ENCODE results near the gene TRIO. TPM values are rescaled to one million over a fixed set of nuclear protein-coding genes. Genes with fewer than 3 reads are reported as not detected.

Gene TRIO
- total RNA-seq, 2 experiments from 2014 or later = 3.5 to 6.6 TPM

DNA sequence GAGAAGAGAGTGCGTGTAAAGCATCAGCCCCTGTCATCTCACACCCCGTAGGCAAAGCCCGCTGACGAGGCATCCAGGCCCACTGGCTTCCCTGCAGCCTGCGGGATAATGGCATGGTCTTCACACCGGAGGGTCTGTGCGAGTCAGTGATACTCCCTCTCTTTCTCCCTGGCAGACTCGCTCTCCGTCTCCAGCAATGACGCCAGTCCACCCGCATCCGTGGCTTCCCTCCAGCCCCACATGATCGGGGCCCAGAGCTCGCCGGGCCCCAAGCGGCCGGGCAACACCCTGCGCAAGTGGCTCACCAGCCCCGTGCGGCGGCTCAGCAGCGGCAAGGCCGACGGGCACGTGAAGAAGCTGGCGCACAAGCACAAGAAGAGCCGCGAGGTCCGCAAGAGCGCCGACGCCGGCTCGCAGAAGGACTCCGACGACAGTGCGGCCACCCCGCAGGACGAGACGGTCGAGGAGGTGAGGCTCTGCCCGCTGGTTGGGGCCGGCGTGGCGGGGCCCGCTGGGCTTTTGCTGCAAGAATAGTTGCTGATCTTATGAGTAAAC is 317.8 kb downstream of the TRIO start:
- Mint-ChIP-seq H3K4me1 (ENCODE audit: low read depth) (no peaks in the 10 kb centered on the region), H3K4me3 (no peak overlapping the region), H3K27ac (no peak overlapping the region), H3K9me3 (ENCODE audit: insufficient read depth) (no peaks in the 10 kb centered on the region), H3K36me3 (ENCODE audit: low read depth) (no peaks in the 10 kb centered on the region), H3K27me3 (ENCODE audit: low read depth) (no peaks in the 10 kb centered on the region)
- DNase-seq = no peak
- CTCF ChIA-PET = interaction anchor here (1.2 to 1.4 kb wide), 2 partner anchors 33 to 188 kb away, joined by 3 read pairs; no protein-coding TSS in a partner anchor
- ATAC-seq = no peak
- POLR2A ChIA-PET = no interaction called here

DNA sequence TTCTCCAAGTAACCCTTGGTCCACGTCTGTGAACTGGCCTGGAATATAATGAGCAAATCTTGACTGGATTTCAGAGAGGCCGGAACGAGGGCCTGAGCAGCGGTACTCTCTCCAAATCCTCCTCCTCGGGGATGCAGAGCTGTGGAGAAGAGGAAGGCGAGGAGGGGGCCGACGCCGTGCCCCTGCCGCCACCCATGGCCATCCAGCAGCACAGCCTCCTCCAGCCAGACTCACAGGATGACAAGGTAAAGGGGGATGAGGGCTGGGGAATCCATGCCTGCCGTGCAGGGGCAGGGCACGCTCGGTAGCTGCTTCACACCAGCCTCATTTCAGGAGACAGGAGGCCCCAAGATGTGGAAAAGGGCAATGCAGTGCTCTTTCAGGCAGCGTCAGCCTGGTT is 319.5 kb downstream of the TRIO start:
- POLR2A ChIA-PET = no interaction called here
- ATAC-seq (no peak), DNase-seq (no peak)
- H3K4me3 Mint-ChIP-seq = no peak overlapping the region
- no peaks in the 10 kb centered on the region for H3K9me3 Mint-ChIP-seq (ENCODE audit: insufficient read depth)
- H3K27me3 Mint-ChIP-seq (ENCODE audit: low read depth) = no peaks in the 10 kb centered on the region
- H3K36me3 Mint-ChIP-seq (ENCODE audit: low read depth) = no peaks in the 10 kb centered on the region
- CTCF ChIA-PET = no interaction called here
- H3K27ac Mint-ChIP-seq = no peak overlapping the region
- H3K4me1 Mint-ChIP-seq (ENCODE audit: low read depth) = no peaks in the 10 kb centered on the region

DNA sequence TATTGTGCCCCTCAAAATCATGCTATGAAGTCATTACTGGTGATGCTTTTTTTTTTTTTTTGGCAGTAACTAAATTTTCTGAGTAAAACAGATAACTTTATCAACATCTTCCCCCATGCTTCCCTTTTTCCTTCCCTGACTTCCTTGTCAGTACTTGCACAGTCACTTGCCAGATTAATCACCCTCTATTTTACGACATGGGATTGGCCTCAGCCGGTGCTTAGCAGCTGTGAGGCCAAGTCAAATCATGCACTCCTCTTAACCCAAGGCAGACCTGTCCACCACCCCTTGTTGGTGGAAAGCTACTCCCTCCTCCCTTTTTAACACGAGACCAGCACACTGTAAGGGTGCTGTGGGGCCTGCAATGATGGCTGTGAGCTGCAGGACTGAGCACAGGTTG is 320.5 kb downstream of the TRIO start:
- H3K4me1 Mint-ChIP-seq (ENCODE audit: low read depth) = no peaks in the 10 kb centered on the region
- DNase-seq (no peak), ATAC-seq (no peak)
- ChIA-PET POLR2A (no interaction called here), CTCF (no interaction called here)
- no peak overlapping the region for H3K4me3 Mint-ChIP-seq
- no peaks in the 10 kb centered on the region for H3K27me3 Mint-ChIP-seq (ENCODE audit: low read depth)
- H3K27ac Mint-ChIP-seq = no peak overlapping the region
- no peaks in the 10 kb centered on the region for H3K36me3 Mint-ChIP-seq (ENCODE audit: low read depth)
- H3K9me3 Mint-ChIP-seq (ENCODE audit: insufficient read depth) = no peaks in the 10 kb centered on the region

DNA sequence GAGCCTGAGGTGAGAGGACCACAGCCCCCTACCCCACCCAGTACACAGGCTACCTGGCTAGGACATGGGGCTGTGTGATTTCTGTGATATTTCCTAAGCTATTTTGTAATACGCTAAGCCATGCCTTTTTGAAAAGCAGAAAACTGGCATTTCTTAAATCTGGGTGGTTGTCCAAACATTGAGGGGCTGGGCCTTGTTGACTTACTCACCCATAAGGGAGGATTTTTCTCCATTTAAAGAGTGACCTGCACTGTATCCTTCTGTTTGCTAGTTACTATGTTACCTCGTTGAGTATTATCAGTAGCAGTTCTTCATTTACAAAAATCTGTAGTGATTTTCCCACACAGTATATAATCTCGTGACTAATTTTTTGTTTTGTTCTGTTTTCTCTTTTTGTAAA is 321.0 kb downstream of the TRIO start:
- CTCF ChIA-PET = no interaction called here
- H3K27me3 Mint-ChIP-seq (ENCODE audit: low read depth) = no peaks in the 10 kb centered on the region
- H3K4me3 Mint-ChIP-seq = no peak overlapping the region
- no peak for ATAC-seq
- POLR2A ChIA-PET = no interaction called here
- H3K36me3 Mint-ChIP-seq (ENCODE audit: low read depth) = no peaks in the 10 kb centered on the region
- DNase-seq = no peak
- H3K9me3 Mint-ChIP-seq (ENCODE audit: insufficient read depth) = no peaks in the 10 kb centered on the region
- H3K27ac Mint-ChIP-seq = no peak overlapping the region
- H3K4me1 Mint-ChIP-seq (ENCODE audit: low read depth) = no peaks in the 10 kb centered on the region

DNA sequence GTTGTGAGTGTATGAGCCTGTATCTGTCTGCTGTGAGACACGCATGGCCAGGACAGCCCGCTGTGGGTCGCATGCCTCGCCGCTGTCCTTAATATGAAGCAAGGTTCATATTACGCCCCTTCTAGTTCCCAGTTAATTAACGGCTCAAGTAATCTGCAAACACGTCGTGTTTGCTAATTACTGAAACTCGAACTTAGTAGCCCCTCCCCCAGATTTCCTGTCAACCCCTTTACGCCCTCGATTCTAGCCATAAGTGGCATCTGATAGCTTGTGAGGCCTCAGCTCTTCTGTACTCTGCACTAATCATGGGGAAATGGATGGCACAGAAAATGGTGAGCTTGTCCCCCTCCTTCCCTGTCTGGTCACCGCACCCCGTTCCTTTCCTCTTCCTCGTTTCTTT is 321.5 kb downstream of the TRIO start:
- no peaks in the 10 kb centered on the region for H3K9me3 Mint-ChIP-seq (ENCODE audit: insufficient read depth)
- ATAC-seq (no peak), DNase-seq (no peak)
- no peak overlapping the region for H3K27ac Mint-ChIP-seq
- peaks cover 3% of the 10 kb centered on the region for H3K27me3 Mint-ChIP-seq (ENCODE audit: low read depth)
- ChIA-PET CTCF (interaction anchor here (0.8 kb wide), 1 partner anchor 10 kb away, joined by 4 read pairs; no protein-coding TSS in a partner anchor), POLR2A (no interaction called here)
- H3K4me3 Mint-ChIP-seq = no peak overlapping the region
- H3K36me3 Mint-ChIP-seq (ENCODE audit: low read depth) = no peaks in the 10 kb centered on the region
- H3K4me1 Mint-ChIP-seq (ENCODE audit: low read depth) = no peaks in the 10 kb centered on the region

DNA sequence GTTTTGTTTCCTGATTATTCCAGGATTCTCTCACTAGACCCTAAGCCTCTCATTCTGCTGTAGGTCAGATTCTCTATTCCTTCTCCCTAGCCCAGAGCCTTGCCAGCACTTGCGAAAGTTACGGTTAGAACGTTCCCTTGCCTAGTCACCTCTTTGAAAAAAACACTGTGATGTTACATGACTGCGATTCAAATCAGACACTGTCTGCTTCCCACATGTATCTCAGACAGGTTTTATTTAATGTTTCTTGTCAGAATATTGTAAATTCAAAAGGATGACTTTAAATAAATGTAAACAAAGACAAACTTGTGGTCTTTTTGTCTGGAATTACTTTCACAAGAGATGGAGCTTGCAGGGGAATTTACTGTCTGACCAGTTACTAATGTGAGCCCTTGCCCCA is 322.0 kb downstream of the TRIO start:
- Mint-ChIP-seq H3K27ac (no peak overlapping the region), H3K27me3 (ENCODE audit: low read depth) (peaks cover 3% of the 10 kb centered on the region), H3K4me3 (no peak overlapping the region), H3K9me3 (ENCODE audit: insufficient read depth) (no peaks in the 10 kb centered on the region), H3K36me3 (ENCODE audit: low read depth) (no peaks in the 10 kb centered on the region), H3K4me1 (ENCODE audit: low read depth) (no peaks in the 10 kb centered on the region)
- no peak for ATAC-seq
- CTCF ChIA-PET = interaction anchor here (0.8 kb wide), 2 partner anchors 9 to 65 kb away, joined by 3 to 4 read pairs; no protein-coding TSS in a partner anchor
- POLR2A ChIA-PET = interaction anchor here (0.8 to 1.3 kb wide), 2 partner anchors 9 to 11 kb away, joined by 3 read pairs; no protein-coding TSS in a partner anchor
- no peak for DNase-seq

DNA sequence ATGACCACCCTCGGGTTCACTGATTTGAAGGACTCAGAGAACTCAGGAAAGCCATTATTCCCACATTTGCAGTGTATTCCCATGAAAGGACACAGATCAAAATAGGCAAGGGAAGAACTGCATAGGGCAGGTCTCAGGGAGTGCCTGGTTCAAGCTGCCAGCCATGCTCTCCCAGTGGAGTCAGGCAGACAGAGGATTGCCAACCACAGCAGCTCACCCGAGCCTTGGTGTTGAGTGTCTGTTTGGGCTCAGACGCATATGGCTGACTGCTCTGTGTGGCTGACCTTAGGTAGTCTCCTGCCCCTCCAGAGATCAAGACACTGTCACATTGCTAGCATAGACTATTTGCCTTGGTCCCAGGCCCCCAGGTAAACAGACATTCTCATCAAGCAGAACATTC is 322.6 kb downstream of the TRIO start:
- ChIA-PET POLR2A (interaction anchor here (0.8 to 1.3 kb wide), 2 partner anchors 8 to 10 kb away, joined by 3 read pairs; no protein-coding TSS in a partner anchor), CTCF (interaction anchor here (0.8 kb wide), 1 partner anchor 66 kb away, joined by 3 read pairs; no protein-coding TSS in a partner anchor)
- H3K27me3 Mint-ChIP-seq (ENCODE audit: low read depth) = peaks cover 3% of the 10 kb centered on the region
- DNase-seq = no peak
- H3K9me3 Mint-ChIP-seq (ENCODE audit: insufficient read depth) = no peaks in the 10 kb centered on the region
- no peak overlapping the region for H3K4me3 Mint-ChIP-seq
- no peaks in the 10 kb centered on the region for H3K4me1 Mint-ChIP-seq (ENCODE audit: low read depth)
- no peak for ATAC-seq
- no peaks in the 10 kb centered on the region for H3K36me3 Mint-ChIP-seq (ENCODE audit: low read depth)
- H3K27ac Mint-ChIP-seq = no peak overlapping the region

DNA sequence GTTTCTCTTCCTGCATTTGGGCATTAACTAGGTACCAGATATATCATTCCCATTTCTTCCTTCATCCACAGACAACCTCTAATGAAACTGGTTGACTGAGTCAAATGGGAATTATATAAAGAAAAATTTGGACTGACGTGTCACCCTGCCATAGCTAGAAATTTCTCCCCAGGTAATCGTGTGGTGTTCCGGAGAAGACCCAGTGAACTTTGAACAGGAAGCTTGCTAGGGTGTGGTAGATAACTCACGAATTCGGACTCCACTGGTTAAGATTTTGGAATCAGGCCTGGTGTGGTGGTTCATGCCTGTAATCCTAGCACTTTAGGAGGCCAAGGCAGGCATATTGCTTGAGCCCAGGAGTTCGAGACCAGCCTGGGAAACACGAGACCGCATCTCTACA is 324.1 kb downstream of the TRIO start:
- Mint-ChIP-seq H3K4me3 (no peak overlapping the region), H3K27me3 (ENCODE audit: low read depth) (peaks cover 3% of the 10 kb centered on the region), H3K36me3 (ENCODE audit: low read depth) (no peaks in the 10 kb centered on the region), H3K4me1 (ENCODE audit: low read depth) (peaks cover 1% of the 10 kb centered on the region), H3K27ac (no peak overlapping the region), H3K9me3 (ENCODE audit: insufficient read depth) (no peaks in the 10 kb centered on the region)
- no peak for DNase-seq
- POLR2A ChIA-PET = no interaction called here
- no peak for ATAC-seq
- CTCF ChIA-PET = interaction anchor here (1.4 kb wide), 2 partner anchors 67 to 181 kb away, joined by 5 read pairs; no protein-coding TSS in a partner anchor

DNA sequence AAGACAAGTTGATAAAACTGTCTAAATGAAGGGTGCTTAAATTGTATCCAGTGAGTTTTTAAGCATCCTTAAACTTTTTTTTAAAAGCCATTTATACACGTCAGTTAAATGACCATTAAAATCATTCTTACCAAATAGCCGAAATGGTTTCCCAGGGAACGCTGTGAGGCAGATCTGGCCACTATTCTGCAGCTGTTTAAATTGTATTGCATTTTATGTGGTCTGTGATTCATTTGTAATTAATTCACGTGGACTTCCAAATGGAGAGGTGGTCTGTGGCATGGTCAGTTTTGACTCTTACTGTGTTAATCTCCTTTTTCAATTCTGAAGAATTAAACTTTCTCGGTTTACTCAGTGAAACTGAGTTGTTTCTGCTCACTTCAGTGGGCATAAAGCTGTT is 324.7 kb downstream of the TRIO start:
- Mint-ChIP-seq H3K4me1 (ENCODE audit: low read depth) (peaks cover 3% of the 10 kb centered on the region), H3K36me3 (ENCODE audit: low read depth) (no peaks in the 10 kb centered on the region), H3K27me3 (ENCODE audit: low read depth) (peaks cover 3% of the 10 kb centered on the region), H3K4me3 (no peak overlapping the region), H3K27ac (no peak overlapping the region), H3K9me3 (ENCODE audit: insufficient read depth) (no peaks in the 10 kb centered on the region)
- ATAC-seq (no peak), DNase-seq (no peak)
- POLR2A ChIA-PET = no interaction called here
- CTCF ChIA-PET = interaction anchor here (1.4 kb wide), 2 partner anchors 68 to 181 kb away, joined by 5 read pairs; no protein-coding TSS in a partner anchor

DNA sequence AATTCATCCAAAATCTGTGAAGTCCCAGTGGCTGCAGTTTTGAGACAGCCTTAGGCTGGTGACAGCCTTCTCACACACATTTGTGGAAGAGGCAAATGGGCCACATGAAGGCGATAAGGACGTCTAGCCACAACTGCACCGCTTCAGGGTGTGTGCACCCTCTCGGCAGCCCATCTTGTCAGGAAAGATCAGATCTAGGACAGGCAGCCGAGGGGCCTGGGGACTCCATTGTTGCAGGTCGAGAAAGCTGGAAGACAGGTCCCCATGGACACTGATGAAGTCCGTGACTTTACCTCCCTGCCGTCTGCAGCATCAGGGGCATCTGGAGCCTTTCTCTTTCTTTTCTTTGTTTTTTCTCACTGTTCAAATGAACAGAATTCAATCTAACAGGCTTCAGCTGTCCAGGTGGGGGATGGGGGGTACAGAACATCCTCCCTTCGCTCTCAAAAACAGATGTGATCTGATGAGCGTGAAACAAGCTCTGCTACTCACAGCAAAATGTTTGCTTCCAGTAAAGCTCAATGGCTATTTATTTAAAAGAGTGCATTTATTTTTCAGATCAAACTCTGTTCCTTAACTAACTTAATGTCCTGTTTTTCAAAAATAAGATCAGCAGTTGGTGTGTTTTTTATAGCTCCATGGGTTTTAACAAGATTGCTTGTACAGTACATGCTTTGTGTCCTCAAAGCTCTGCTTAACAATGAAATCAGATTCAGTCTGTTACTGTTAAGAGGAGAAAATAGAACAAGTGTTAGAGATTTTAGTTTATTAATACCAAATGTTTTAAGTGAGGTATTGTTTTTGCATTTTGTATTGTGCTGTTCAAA is 326.6 kb downstream of the TRIO start:
- ChIA-PET CTCF (interaction anchor here (1.4 kb wide), 1 partner anchor 179 kb away, joined by 4 read pairs; no protein-coding TSS in a partner anchor), POLR2A (interaction anchor here (0.8 kb wide), 1 partner anchor 24 kb away, joined by 3 read pairs; no protein-coding TSS in a partner anchor)

DNA sequence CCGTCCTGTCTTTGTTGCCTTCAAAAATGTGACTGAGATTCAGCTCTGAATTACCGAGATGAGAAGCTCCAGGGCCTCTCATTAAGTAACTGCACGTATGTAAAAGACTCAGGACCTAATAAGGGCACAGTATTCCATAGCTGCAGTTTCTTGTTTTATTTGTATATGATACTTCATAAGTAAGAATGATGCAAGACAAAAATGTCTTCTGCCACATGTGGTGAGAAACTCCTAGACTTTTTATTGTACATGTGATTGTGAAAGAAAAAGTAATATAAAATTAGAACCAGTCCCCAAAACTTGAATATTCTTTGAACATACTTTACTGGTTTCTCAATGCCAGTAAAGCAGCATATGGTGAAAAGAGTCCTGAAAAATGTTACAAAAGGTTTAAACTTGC is 328.4 kb downstream of the TRIO start:
- no peak for ATAC-seq

More for the DNA sequence above, 326.6 kb downstream of the TRIO start:
- no peak for DNase-seq
- Mint-ChIP-seq H3K27ac (no peak overlapping the region), H3K4me3 (no peak overlapping the region), H3K4me1 (ENCODE audit: low read depth) (peaks cover 3% of the 10 kb centered on the region), H3K9me3 (ENCODE audit: insufficient read depth) (no peaks in the 10 kb centered on the region), H3K36me3 (ENCODE audit: low read depth) (no peaks in the 10 kb centered on the region), H3K27me3 (ENCODE audit: low read depth) (peaks cover 3% of the 10 kb centered on the region)
- ATAC-seq = no peak

DNA sequence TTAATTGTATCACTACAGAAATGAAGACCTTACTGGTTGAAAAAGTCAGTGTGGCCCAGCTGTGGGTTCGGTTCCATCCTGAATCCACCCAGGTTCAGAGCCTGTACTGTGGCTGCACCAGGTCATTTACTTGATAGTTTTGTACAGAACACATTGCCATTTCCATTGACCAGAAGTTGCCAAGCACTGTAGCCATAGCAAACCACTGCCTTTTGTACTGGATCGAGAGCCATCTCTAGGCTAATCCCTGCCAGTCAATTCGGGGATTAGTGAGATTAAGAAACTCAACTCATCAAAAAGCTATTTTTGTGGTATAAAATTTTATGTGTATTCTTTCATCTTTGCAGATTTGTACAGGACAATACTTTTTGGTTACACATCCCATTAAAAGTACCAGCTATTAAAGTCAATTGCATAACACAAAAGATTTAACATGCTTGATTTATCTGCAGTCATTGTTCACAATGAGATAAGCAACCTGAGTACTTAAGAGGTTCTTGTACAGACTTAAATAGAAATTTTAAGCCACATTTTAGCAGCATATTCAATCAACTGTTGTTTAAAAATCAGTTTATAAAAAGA is 329.9 kb downstream of the TRIO start:
- no peaks in the 10 kb centered on the region for H3K36me3 Mint-ChIP-seq (ENCODE audit: low read depth)
- H3K4me3 Mint-ChIP-seq = no peak overlapping the region
- CTCF ChIA-PET = no interaction called here
- ATAC-seq (no peak), DNase-seq (no peak)
- peaks cover 3% of the 10 kb centered on the region for H3K27me3 Mint-ChIP-seq (ENCODE audit: low read depth)
- H3K9me3 Mint-ChIP-seq (ENCODE audit: insufficient read depth) = no peaks in the 10 kb centered on the region
- H3K27ac Mint-ChIP-seq = no peak overlapping the region
- H3K4me1 Mint-ChIP-seq (ENCODE audit: low read depth) = peaks cover 3% of the 10 kb centered on the region
- POLR2A ChIA-PET = no interaction called here

More for the DNA sequence above, 328.4 kb downstream of the TRIO start:
- H3K4me1 Mint-ChIP-seq (ENCODE audit: low read depth) = peaks cover 3% of the 10 kb centered on the region
- no peak overlapping the region for H3K4me3 Mint-ChIP-seq
- ChIA-PET POLR2A (interaction anchor here (0.6 kb wide), 1 partner anchor 47 kb away, joined by 5 read pairs; no protein-coding TSS in a partner anchor), CTCF (interaction anchor here (1.0 to 1.1 kb wide), 2 partner anchors 32 to 72 kb away, joined by 3 read pairs; no protein-coding TSS in a partner anchor)
- no peak for DNase-seq
- H3K27ac Mint-ChIP-seq = no peak overlapping the region
- no peaks in the 10 kb centered on the region for H3K9me3 Mint-ChIP-seq (ENCODE audit: insufficient read depth)
- H3K27me3 Mint-ChIP-seq (ENCODE audit: low read depth) = peaks cover 3% of the 10 kb centered on the region
- H3K36me3 Mint-ChIP-seq (ENCODE audit: low read depth) = no peaks in the 10 kb centered on the region
